Measurements from ENCODE around the gene EFHC2.
"Not testable (repeated sequence)": the region's sequence is repeated elsewhere in the genome, so short reads cannot be mapped to it uniquely, and the experiment has no call there.

EFHC2 gene

DNA sequence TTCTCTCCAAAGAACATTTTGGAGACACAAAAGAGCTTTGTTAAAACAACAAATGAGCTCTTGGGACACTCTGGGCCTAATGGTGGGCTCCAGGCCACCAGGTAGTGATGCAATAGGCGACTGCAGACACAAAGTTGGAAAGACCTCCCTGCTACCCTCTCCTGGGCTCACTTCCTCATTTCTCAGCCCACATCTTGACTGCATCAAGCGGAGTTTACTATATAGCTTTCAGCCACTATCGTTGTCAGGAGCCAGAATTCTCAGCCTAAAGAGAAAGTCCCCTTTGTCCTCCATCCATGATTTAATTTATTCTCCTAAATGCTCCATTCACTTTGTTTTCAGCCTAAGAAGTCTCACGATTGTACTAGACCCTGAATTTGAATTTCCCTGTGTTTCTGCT lies 114.9 kb downstream of the EFHC2 start:
- Mint-ChIP-seq H3K9me3 (no peaks in the 10 kb centered on the region), H3K4me3 (no peak overlapping the region), H3K27me3 (no peaks in the 10 kb centered on the region), H3K36me3 (no peaks in the 10 kb centered on the region), H3K27ac (no peak overlapping the region), H3K4me1 (peaks cover 8% of the 10 kb centered on the region)
- no peak for ATAC-seq

DNA sequence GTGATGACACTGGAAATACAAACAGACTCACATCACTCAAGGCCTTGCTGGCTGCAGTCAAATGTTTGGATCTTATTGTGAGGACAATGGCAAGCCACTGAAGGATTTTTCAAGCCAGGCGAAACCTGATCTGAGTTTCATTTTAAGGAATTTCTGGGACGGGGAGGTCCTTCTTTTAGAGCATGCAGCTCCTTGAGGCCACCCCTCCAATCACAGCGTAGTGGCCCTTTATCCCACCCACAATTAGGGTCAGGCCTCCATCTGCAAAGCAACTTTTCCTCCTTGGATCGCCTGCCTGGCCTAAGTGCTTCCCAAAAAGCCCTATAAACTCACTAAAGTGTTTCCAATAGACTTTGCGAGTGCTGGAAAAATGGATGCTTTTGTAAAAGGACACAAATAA lies 115.5 kb downstream of the EFHC2 start:
- H3K4me3 Mint-ChIP-seq: no peak overlapping the region
- no peak overlapping the region for H3K27ac Mint-ChIP-seq
- no peak for ATAC-seq

DNA sequence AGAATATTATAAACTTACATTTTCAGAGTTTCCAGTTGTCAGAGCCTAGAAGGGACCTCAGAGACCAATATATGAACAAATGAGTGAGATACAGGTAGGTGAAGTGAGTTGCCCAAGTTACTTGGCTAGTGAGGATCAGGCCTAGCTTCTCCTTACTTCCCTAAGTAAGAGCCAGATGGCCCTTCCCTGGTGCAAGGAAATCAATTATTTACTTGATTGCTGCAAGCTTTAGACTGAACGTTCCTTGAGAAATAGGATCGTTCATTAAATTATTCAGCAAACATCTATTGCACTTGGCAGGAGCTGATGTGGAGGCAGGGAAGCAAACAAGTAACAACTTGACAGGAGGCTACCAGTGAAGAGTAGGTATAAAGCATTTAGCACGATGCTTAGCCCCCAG lies 117.8 kb downstream of the EFHC2 start:
- Mint-ChIP-seq H3K27me3 (no peaks in the 10 kb centered on the region), H3K27ac (no peak overlapping the region), H3K4me1 (peaks cover 8% of the 10 kb centered on the region), H3K4me3 (no peak overlapping the region), H3K36me3 (no peaks in the 10 kb centered on the region), H3K9me3 (no peaks in the 10 kb centered on the region)
- no peak for ATAC-seq

More for the DNA sequence above, 115.5 kb downstream of the EFHC2 start:
- Mint-ChIP-seq H3K27me3 (no peaks in the 10 kb centered on the region), H3K9me3 (no peaks in the 10 kb centered on the region), H3K4me1 (peaks cover 8% of the 10 kb centered on the region), H3K36me3 (no peaks in the 10 kb centered on the region)

DNA sequence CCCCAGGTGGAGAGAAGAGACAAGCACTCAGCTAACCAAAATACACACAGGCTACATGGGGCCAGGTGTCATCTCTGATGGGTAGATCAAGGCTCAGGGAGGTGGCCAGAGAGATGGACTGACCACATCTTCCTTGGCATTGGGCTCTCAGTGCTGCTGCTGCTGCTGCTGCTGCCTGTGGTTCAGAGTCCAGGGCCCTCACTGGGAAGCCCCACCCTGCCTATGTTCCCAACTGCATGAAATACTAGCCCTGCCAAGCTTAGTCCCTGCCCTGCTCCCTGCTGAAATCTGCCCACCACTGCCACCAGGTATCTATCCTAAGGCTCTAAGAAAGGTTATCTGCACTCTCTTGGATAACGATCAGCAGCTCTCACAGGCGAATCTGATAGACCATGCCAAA lies 118.7 kb downstream of the EFHC2 start:
- Mint-ChIP-seq H3K9me3 (no peaks in the 10 kb centered on the region), H3K27ac (no peak overlapping the region), H3K4me1 (peaks cover 8% of the 10 kb centered on the region), H3K36me3 (no peaks in the 10 kb centered on the region), H3K4me3 (no peak overlapping the region), H3K27me3 (no peaks in the 10 kb centered on the region)
- ATAC-seq: no peak

DNA sequence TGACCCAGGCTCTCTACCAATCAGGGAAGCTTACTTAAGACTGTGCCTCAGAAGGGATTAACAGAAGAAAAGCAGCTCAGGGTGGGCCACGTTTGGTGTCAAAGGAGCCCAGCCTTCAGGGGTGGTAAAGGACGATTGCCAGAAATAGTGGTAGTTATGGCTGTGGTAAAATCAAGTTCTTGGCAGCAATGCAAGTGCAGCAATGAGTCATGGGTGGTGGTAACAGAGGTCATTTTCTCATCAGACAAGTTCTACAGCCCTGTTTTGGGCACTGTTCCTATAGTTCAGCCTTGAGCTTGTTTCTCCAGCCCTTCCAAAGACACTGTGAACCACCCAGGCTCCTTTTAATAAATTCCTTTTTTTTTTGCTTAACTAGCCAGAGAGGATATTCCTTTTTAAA lies 120.3 kb downstream of the EFHC2 start:
- H3K4me1 Mint-ChIP-seq: no peaks in the 10 kb centered on the region
- ATAC-seq: no peak
- no peak overlapping the region for H3K4me3 Mint-ChIP-seq
- no peaks in the 10 kb centered on the region for H3K36me3 Mint-ChIP-seq
- no peaks in the 10 kb centered on the region for H3K9me3 Mint-ChIP-seq
- no peak overlapping the region for H3K27ac Mint-ChIP-seq
- H3K27me3 Mint-ChIP-seq: no peaks in the 10 kb centered on the region

DNA sequence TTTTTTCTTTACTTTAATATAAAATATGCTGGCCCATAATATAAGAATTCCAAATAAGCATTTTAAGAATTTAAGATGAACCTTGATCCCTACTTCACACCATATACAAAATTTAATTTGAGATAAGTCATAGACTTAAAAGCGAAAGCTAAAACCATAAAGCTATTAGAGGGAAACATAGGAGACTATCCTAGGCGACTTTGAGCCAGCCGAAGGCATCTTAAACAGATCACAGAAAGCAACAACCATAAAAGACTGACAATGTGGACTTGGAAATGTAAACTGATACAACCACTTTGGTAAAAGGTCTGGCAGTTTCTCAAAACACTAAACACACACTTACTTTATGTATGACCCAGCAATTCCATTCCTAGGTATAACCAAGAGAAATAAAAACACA lies 125.0 kb downstream of the EFHC2 start:
- no peaks in the 10 kb centered on the region for H3K36me3 Mint-ChIP-seq
- no peak overlapping the region for H3K27ac Mint-ChIP-seq
- H3K4me1 Mint-ChIP-seq: no peaks in the 10 kb centered on the region
- H3K9me3 Mint-ChIP-seq: no peaks in the 10 kb centered on the region
- ATAC-seq: no peak
- peaks cover 8% of the 10 kb centered on the region for H3K27me3 Mint-ChIP-seq
- H3K4me3 Mint-ChIP-seq: no peak overlapping the region

- Mint-ChIP-seq H3K4me1 (no peaks in the 10 kb centered on the region), H3K4me3 (no peak overlapping the region), H3K27ac (no peak overlapping the region), H3K36me3 (no peaks in the 10 kb centered on the region), H3K9me3 (no peaks in the 10 kb centered on the region), H3K27me3 (peaks cover 9% of the 10 kb centered on the region)
- no peak for ATAC-seq
These were observed 127.3 kb downstream of the EFHC2 start for GRCh38 chrX:44216171-44216570.

DNA sequence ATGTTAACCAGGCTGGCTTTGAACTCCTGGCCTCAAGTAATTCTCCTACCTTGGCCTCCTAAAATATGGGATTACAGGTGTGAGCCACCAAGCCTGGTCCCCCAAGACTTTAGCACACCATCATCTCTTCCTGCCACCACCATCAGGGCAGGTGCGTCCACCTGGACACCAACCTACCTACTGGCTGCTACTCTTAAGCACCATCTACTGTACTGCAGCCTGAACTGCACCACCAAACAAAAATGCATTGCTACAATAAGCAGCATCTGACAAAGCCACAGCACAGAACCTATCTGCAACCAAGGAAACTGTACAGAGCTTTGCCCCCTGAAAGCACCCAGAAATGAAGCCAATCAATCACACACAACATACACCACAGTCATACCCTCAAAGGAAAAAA lies 139.7 kb downstream of the EFHC2 start:
- H3K4me1 Mint-ChIP-seq: no peaks in the 10 kb centered on the region
- no peaks in the 10 kb centered on the region for H3K36me3 Mint-ChIP-seq
- no peak for ATAC-seq

DNA sequence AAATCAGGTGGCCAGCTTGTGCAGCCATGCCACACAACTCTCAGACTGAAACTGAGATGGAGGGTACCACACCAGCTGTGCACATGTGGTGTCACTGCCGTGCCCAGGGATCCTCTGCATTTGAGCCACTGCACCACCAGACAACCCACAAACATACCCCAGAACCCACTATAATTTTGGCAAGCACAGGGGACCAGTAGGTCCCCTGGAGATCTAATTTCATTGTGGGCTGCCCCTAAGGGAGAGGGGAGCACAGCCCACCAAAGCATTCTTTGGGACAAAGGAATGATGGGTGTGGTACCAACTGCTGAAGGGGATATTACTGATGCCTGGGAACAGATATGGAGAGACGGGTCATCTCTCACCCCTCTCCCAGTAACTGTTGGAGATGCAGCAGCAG lies 140.9 kb downstream of the EFHC2 start:
- H3K27ac Mint-ChIP-seq: no peak overlapping the region
- H3K36me3 Mint-ChIP-seq: no peaks in the 10 kb centered on the region
- H3K4me3 Mint-ChIP-seq: no peak overlapping the region
- H3K9me3 Mint-ChIP-seq: no peaks in the 10 kb centered on the region
- no peak for ATAC-seq
- H3K27me3 Mint-ChIP-seq: peaks cover 23% of the 10 kb centered on the region
- no peaks in the 10 kb centered on the region for H3K4me1 Mint-ChIP-seq

More for the DNA sequence above, 139.7 kb downstream of the EFHC2 start:
- peaks cover 23% of the 10 kb centered on the region for H3K27me3 Mint-ChIP-seq
- no peak overlapping the region for H3K4me3 Mint-ChIP-seq
- H3K9me3 Mint-ChIP-seq: no peaks in the 10 kb centered on the region
- no peak overlapping the region for H3K27ac Mint-ChIP-seq

DNA sequence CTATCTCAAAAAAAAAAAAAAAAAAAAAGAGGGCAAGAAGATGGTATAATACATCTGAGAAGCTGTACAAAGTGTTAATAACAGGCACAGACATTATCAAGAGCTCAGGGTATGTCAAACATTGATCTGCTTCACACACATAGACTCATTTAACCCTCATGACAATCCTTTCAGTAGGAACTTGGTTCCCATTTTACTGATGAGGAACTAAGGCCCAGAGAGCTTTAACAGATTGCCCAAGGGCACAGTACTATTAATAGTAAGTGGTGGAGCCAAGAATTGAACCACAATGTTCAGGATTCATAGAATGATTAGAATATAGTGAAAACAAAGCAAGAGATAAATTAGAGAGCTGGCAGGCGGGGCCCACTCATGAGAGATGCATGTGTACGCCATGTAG lies 154.4 kb downstream of the EFHC2 start:
- Mint-ChIP-seq H3K27me3 (no peaks in the 10 kb centered on the region), H3K27ac (no peak overlapping the region), H3K4me3 (no peak overlapping the region), H3K9me3 (no peaks in the 10 kb centered on the region), H3K4me1 (no peaks in the 10 kb centered on the region), H3K36me3 (no peaks in the 10 kb centered on the region)
- no peak for ATAC-seq

DNA sequence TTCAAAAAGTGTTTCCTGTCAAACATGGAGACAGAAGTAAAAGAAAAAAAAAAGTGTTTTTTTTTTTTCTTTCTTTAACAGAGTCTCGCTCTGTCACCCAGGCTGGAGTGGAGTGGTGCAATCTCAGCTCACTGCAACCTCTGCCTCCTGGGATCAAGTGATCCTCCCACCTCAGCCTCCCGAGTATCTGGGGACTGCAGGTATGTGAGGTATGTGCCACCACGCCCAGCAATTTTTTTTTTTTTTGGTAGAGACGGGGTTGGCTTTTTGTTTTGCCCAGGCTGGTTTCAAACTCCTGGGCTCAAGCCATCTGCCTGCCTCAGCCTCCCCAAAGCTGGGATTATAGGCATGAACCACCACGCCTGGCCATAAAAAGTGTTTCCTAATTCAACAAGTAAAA lies 155.6 kb downstream of the EFHC2 start:
- not testable (repeated sequence) for H3K36me3 Mint-ChIP-seq, H3K4me1 Mint-ChIP-seq, H3K4me3 Mint-ChIP-seq, ATAC-seq, H3K27me3 Mint-ChIP-seq, H3K27ac Mint-ChIP-seq, H3K9me3 Mint-ChIP-seq

- Mint-ChIP-seq H3K27ac (no peak overlapping the region), H3K36me3 (no peaks in the 10 kb centered on the region), H3K4me3 (no peak overlapping the region), H3K27me3 (no peaks in the 10 kb centered on the region), H3K4me1 (no peaks in the 10 kb centered on the region), H3K9me3 (no peaks in the 10 kb centered on the region)
- no peak for ATAC-seq
These were observed 160.1 kb downstream of the EFHC2 start for GRCh38 chrX:44183329-44183728.

DNA sequence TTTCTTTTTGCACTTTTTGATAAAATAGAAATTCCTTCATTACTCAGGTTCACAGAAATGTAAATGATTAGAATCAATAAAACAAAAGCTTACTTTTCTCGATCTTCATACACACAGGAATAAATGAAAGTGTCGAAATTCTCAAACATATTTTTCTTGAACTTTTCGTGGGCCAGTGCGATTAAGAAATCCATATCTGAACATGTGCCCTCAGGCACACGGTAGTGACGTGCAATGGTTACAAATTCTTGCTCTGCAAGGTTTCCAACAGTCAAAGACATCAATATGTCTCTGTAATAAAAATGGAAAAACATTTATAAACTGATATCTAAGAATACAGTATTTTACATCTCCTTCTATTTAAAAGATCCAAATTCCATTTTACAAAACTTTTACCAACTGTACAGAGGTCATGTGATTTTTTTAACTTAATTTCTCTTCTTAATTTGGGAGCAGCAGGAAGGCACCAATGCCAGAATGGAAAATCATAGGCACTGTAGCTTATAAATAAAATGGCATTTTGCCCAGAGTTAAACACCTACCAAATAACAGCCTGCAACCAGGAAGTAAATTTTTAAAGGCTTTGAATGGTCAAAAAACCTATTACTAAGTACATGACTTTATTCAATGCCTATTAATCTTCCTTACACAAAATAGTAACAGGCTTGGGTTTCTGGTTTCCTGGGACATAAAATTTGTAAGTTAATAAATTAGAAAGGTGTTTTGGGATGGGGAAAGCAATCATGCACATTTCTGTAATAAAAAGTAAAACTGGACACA lies 165.0 kb downstream of the EFHC2 start:
- Mint-ChIP-seq H3K36me3 (no peaks in the 10 kb centered on the region), H3K27me3 (no peaks in the 10 kb centered on the region), H3K4me1 (no peaks in the 10 kb centered on the region), H3K4me3 (no peak overlapping the region), H3K27ac (no peak overlapping the region), H3K9me3 (peaks cover 6% of the 10 kb centered on the region)
- no peak for ATAC-seq

- H3K4me3 Mint-ChIP-seq: no peak overlapping the region
- H3K4me1 Mint-ChIP-seq: no peaks in the 10 kb centered on the region
- H3K9me3 Mint-ChIP-seq: peaks cover 6% of the 10 kb centered on the region
- H3K27me3 Mint-ChIP-seq: no peaks in the 10 kb centered on the region
- H3K36me3 Mint-ChIP-seq: no peaks in the 10 kb centered on the region
- no peak for ATAC-seq
- no peak overlapping the region for H3K27ac Mint-ChIP-seq
These were observed 168.0 kb downstream of the EFHC2 start for GRCh38 chrX:44175455-44175854.

GRCh38 chrX:44174061-44174460 lies 169.4 kb downstream of the EFHC2 start:
- ATAC-seq: no peak
- peaks cover 6% of the 10 kb centered on the region for H3K9me3 Mint-ChIP-seq
- H3K36me3 Mint-ChIP-seq: no peaks in the 10 kb centered on the region
- no peak overlapping the region for H3K4me3 Mint-ChIP-seq
- no peaks in the 10 kb centered on the region for H3K4me1 Mint-ChIP-seq
- H3K27me3 Mint-ChIP-seq: no peaks in the 10 kb centered on the region
- H3K27ac Mint-ChIP-seq: no peak overlapping the region

- H3K27me3 Mint-ChIP-seq: no peaks in the 10 kb centered on the region
- no peaks in the 10 kb centered on the region for H3K36me3 Mint-ChIP-seq
- H3K9me3 Mint-ChIP-seq: peaks cover 6% of the 10 kb centered on the region
- H3K27ac Mint-ChIP-seq: no peak overlapping the region
- H3K4me3 Mint-ChIP-seq: no peak overlapping the region
- no peak for ATAC-seq
- H3K4me1 Mint-ChIP-seq: no peaks in the 10 kb centered on the region
These were observed 170.3 kb downstream of the EFHC2 start for GRCh38 chrX:44173219-44173618.

DNA sequence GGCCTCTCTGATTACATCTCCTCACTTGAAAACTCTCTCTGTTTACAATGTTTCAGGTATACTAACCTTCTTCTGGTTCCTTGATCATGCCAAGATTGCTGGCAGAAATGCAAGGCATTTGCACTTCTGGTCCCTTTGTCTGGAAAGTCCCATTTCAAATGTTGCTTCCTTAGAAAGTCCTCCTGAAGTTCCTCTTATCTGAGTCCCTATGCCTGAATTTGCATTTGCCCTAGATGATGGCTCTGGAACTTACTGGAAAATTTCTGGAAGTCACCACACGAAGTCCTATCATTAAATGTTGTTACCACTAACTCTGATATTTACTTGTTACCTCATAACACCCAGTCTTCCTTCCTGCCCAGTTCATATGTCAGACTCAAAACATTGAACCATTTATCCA lies 176.4 kb downstream of the EFHC2 start:
- H3K9me3 Mint-ChIP-seq: no peaks in the 10 kb centered on the region
- H3K4me3 Mint-ChIP-seq: no peak overlapping the region
- ATAC-seq: no peak
- H3K36me3 Mint-ChIP-seq: no peaks in the 10 kb centered on the region
- H3K27me3 Mint-ChIP-seq: no peaks in the 10 kb centered on the region
- no peaks in the 10 kb centered on the region for H3K4me1 Mint-ChIP-seq
- no peak overlapping the region for H3K27ac Mint-ChIP-seq

Measured in stimulated activated memory B cell treated with anti-CD40 and anti-IgM and Interleukin-4, amounts not matched to agents 10 μg/mL and 1 μg/mL and 100 μg/mL, for 72 hours (primary cell).